Hematopoietic multipotent progenitor cell treated with erythropoietin and hydrocortisone succinate and interleukin-3 and kit ligand, for 17 days (in vitro differentiated cells): Measurements from ENCODE around the gene CCDC90B.
A peak's percentile ranks its signal among the peaks of the same experiment; 100 is the strongest.
"Not testable (repeated sequence)": the region's sequence is repeated elsewhere in the genome, so short reads cannot be mapped to it uniquely, and the experiment has no call there.

Source experiments
- DNase-seq: peaks from one replicate; pipeline ENCODE4 v3.0.0-alpha.2; 2015; ENCODE audit warnings: low spot score

CCDC90B gene, protein sequence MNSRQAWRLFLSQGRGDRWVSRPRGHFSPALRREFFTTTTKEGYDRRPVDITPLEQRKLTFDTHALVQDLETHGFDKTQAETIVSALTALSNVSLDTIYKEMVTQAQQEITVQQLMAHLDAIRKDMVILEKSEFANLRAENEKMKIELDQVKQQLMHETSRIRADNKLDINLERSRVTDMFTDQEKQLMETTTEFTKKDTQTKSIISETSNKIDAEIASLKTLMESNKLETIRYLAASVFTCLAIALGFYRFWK

DNA sequence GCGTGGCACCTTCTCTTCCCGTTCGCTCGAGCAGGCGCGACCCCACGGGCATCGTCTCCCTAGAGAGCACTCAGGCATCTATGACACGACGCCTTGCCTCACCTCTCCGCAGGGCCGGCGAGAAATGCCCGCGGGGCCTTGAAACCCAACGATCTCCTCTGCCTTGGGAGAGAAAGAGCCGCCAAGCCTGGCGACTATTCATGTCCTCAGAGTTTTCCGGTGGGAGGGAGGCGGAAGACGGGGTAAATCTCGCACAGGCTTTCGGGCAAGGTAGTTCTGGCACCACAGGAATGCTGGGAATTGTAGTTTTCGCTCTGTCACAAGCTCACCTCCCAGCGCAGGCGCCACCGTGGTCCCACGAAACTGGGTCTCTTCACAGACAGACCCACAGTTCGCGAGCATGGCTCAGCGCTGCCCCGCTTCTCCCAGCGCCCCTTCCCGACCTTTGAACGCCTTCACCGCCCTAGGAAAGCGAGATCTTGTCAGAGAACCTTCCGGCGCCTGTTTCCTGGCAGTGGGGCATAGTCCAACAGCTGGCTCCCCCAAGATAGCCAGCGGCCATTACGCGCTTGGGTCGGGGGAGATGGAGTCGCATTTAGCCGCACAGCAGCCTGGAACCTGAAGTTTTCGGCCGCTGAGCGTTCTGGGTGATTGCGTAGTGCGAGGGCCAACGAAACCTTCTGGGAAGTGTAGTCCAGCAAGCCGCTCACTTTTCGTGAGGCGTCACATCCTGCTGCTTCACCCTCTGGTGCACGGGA, at the start of gene CCDC90B:
CCDC90B (minus strand) TSS at position 597 of the 758 bp plus-strand sequence; CDS start at position 202, 395 bp downstream.
- peak; percentile 96 for DNase-seq

DNA sequence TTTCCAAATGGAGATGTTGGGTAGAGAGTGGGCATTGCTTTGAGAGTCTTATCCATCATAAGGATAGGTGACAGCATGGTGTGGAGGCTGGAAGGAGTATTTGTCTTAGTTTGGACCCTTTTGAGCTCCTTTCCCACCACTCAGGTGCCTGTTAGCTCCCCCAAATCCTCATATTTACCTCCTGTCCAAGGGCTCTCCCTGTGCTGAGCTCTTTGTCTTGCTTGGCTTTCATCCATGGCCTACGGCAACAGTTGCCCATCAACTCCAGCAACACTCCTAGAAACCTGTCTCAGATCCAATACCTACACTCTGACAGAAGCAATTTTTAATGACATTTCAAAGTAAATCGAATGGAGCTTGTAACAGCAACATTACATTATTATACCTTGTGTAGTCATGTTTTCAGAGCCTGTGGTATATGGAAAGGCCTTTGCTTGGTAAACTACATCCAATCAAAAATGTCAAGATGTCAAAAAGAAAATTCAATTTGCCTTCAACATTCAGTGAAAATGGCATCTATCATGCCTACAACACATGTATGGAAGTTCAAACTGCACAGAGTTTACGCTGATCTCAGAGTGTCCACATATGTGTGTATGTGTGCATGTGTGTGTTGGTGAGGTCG, 49.4 kb upstream of the CCDC90B start:
- no peak for DNase-seq

DNA sequence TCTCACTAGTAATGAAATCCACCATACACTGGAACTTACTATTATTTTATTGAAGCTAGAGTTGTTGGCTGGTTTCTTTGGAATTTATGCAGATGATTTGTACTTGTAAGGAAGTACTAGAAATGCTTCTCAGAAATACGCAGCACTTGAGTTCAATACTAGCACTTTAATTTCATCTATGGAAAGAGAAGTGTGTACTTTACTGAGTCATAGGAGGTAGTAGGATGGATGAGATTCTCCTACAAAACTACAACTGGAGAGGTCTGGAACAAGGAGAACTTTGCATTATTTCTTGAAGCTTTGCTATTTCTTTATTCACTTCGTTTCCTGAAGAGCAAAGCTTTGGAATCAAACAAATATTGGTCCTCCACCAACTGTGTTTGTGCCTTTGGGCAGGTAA, 44.1 kb upstream of the CCDC90B start:
- DNase-seq = no peak

DNA sequence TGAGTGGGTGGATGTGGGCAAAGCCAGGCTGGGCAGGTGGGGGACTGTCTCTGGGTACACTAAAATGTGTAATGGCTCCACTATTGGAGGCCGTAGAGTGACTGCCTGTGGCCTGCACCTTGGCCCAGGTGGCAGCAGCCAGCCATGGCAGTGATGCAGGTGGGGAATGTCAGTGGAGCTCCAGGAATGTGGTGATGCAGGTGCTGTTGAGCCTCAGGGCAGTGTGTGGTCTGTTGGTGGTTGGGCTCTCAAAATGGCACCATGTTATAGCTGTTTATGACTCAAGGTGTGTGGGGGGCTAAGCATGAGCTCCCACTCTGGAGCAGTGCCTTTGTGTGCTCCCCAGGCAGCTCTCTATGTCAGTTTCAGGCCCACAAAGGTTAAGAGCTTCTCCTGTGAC, 40.2 kb upstream of the CCDC90B start:
- DNase-seq = no peak

DNA sequence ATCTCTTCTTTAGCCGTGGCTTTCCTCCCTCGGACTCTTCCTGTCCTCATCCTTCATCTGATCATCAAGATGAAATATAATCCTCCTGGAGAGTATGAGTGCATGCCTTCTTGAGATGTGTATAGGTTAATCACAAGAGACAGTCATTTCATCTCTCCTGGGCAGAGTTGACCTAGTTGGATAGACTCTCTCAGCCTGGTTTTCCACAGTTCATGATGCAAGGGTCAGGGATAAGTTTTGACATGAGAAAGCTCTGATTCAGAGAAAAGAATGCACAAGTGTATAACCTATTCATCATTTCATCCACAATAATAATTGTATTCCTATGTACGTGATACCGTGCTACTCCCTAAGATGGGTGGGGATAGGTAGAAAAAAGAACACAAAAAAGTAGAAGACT, 33.2 kb upstream of the CCDC90B start:
- DNase-seq = no peak

DNA sequence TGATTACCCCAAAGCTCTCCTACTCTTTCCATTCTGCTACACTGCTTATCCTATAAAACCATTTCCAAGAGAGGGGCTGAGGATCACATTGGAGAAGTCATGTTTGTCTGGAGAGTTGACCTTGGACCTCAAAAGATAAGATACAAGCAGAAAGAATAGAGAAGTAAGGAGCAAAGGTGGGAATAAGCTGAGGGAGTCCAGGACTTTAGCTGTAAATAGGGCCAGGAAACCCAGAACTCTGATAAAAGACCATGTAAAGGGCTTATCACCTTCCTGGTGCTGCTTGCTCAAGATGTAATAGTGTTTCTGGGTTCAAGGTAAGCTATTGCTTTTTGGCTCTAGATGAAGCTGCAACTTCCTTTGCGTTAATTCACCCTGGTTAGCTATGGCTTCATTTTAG, 32.8 kb upstream of the CCDC90B start:
- no peak for DNase-seq

DNA sequence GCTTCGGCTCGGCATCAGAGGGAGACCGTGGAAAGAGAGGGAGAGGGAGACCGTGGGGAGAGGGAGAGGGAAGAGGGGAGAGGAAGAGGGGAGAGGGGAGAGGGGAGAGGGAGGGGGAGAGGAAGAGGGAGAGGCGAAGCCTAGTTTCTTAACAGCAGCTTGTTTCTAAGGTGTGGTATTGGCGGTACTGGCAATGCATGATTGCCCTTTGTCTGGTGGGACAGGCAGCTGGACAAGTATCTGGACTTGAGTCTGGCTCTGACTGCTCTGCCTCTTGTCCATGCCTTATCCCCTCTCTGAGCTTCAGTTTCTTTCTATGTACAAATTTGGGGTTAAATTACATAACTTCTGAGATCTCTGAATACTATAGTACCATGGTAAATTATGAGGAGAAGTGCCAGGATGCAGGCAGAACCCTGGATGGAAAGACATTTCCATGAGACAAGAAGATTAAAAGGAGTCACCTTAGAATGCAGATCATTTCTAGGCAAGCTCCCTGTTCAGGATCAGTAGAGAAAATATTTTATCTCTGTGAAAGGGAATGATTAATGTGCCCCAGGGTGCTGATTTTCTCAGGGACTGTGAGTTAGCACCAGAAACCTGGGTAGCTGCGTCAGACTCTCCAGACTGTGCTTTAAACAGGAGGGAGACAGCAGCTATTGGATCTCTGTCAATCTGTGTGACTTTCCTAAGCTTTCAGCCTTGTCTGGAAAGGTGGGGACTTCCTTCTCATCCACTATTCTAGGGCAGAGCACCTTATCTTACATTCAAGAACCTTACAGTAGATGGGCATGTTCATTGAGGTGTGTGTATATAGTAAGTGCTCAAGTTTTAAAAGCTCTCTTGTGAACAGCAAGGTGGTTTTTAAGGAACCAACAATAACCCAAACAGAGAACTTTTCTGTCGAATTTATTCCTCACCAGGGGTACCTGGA, 31.9 kb upstream of the CCDC90B start:
- no peak for DNase-seq

DNA sequence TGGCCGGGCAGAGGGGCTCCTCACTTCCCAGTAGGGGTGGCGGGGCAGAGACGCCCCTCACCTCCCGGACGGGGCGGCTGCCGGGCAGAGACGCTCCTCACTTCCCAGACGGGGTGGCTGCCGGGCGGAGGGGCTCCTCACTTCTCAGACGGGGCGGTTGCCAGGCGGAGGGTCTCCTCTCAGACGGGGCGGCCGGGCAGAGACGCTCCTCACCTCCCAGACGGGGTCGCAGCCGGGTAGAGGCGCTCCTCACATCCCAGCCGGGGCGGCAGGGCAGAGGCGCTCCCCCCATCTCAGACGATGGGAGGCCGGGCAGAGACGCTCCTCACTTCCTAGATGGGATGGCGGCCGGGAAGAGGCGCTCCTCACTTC, 30.7 kb upstream of the CCDC90B start:
- not testable (repeated sequence) for DNase-seq

DNA sequence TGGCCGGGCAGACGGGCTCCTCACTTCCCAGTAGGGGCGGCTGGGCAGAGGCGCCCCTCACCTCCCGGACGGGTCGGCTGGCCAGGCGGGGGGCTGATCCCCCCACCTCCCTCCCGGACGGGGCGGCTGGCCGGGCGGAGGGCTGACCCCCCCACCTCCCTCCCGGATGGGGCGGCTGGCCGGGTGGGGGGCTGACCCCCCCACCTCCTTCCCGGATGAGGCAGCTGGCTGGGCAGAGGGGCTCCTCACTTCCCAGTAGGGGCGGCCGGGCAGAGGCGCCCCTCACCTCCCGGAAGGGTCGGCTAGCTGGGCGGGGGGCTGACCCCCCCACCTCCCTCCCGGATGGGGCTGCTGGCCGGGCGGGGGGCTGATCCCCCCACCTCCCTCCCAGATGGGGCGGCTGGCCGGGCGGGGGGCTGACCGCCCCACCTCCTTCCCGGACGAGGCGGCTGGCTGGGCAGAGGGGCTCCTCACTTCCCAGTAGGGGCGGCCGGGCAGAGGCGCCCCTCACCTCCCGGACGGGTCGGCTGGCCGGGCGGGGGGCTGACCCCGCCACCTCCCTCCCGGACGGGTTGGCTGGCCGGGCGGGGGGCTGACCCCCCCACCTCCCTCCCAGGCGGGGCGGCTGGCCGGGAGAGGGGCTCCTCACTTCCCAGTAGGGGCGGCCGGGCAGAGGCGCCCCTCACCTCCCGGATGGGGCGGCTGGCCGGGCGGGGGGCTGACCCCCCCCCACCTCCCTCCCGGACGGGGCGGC, 30.2 kb upstream of the CCDC90B start:
- DNase-seq = not testable (repeated sequence)

DNA sequence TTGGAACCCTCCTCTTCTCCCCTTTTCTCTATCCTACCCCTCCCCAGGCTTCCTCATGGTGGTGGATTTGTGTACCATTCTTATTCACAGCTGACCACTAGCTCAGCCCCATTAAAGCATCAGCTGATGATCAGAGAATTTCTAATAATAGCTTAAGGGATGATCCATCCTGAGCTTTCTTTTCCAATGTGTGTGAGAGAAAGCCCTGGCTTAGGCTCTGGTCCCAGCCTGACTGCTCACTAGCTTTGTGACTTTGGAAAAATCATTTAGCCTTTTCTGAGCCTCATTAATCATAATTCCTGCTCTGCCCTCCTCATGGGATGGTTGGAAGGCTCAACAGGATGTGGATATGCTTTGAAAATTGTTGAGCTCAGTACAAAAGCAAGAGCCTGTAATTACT, 26.3 kb upstream of the CCDC90B start:
- DNase-seq = no peak

DNA sequence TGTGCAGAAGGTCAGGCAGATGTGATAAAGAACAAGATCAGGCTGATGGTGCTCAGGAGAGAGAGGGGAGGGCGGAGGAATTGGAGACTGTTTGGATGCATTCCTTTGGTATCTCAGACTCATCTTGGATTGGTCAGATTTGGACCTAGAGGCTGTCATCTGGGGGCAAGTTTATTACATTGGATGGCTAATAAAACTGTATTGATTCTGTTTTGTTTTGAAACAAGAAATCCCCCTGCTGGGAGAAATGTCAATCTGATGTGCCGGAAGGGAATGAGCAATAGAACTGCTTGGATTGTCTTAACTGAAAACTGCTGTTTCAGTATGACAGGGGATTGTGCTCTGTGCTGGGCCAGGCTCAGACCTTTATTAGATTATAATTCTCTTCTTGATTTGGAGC, 25.5 kb upstream of the CCDC90B start:
- DNase-seq = no peak

DNA sequence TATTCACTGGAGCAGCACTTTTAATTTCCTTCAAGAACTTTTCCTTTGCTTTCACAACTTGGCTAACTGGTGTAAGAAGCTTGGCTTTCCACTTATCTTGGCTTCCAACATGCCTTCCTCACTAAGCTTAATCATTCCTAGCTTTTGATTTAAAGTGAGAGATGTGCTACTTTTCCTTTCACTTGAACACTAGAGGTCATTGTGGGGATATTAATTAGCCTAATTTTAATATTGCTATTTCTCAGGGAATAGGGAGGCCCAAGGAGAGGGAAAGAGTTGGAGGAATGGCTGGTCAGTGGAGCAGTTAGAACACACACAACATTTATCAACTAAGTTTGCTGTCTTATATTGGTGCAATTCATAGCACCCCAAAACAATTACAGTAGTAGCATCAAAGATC, 24.6 kb upstream of the CCDC90B start:
- no peak for DNase-seq

DNA sequence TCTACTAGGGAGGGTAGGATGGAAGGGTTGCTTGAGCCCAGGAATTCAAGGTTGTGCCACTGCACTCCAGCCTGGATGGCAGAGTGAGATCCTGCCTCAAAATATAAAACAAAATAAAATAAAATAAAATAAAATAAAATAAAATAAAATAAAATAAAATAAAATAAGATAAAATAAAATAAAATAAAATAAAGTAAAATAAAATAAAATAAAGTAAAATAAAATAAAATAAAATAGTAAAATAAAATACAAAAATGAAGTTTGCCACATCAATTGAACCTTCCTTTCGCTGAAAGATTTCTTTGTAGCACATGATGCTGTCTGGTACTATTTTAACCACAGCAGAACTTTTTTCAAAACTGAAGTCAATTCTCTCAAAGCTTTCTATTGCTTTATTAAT, 22.4 kb upstream of the CCDC90B start:
- not testable (repeated sequence) for DNase-seq

DNA sequence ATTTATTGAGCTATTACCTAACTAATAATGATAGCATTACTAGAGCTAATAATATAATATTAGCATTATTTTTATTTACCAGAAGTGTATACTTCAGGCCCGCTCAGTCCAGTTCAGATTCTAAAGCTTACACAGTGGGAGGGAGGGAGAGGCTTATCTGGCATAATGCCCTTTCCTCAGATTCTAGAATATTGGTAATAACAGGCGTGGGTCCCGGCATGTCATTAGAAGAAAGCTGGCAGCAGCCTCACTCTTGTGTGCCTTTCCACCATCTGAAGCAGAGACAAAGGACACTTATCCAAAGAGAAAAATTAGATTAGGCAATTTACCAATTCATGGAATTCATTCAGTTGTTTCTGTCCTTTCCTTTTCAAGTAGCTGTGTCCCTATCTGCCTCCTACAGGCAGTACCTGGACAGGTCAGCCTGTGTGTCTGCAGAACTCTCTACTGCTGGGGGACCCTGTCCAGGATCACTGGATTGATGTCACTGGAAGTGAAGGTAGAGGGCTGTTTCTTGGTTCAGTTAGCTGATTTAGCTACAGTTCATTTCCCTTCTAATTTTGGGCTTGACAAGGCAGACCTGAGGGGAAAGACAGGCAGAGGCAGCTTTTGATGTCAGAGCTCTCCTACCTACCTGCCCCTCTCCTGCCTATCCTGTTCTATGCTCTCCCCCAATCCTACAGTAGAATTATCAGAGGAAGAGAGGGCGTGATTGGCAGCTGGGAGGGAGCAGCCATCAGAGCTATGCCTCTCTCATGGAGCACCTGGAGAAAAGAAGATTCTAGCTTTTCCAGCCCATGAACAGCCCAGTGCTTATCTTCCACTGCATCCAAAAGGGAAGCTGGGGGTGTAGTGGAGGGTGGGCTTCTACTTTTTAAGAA, 20.3 kb upstream of the CCDC90B start:
- no peak for DNase-seq

DNA sequence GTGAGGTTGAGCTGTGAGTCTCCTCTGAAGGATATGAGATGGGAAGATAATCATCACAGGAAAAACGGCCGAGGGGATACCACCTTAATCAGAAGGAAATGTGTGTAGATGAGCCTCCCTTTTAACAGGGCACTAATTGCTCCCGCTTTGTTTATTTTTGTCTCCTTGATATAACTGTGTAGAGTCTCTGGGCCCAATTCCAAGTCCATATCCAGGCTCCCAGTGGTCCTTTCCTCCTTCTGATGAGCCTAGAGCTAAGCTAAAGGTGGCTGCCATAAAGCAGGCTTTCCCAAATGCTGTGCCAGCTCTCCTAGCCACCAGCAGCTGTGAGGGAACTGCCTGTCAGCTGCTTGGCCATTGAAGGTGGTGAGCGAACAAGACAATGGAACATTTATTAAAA, 17.1 kb upstream of the CCDC90B start:
- no peak for DNase-seq

DNA sequence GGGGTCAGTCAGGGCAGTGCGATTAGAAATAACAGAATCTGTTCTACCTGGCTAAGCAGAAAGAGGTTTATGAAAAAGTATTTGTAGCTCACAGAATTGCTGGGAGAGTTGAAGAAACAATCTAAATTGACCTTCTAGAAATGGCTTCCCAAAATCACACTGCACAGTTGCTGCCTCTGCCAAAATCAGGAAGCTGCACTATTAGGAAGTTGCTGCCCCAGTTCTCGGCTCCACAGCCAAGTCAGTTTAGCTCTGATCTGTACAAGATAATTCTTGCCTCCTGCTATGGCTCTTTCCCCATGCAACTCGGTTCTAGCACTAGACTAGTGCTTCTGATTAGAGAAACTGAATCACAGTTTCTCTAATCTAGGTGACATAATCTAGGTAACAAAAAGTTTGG, 16.0 kb upstream of the CCDC90B start:
- no peak for DNase-seq

DNA sequence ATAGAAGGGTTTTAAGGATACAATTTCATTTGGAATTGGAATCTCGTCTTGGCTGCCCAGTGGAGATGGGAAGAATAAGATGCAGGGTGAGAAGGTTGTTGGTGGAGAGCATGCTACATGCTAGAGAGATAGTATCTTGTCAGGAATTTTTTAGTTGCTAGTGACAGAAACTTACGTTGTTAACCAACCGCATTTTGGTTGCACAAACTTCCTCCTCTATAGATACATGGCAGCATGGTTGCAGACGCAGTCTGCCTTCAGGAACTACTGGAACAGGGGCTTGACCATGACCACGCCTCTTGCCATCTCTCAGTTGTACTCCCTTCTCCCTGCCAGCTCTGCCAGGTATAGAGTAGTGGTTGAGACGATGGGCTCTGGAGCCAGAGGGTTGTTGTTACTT, 13.5 kb upstream of the CCDC90B start:
- DNase-seq = no peak

DNA sequence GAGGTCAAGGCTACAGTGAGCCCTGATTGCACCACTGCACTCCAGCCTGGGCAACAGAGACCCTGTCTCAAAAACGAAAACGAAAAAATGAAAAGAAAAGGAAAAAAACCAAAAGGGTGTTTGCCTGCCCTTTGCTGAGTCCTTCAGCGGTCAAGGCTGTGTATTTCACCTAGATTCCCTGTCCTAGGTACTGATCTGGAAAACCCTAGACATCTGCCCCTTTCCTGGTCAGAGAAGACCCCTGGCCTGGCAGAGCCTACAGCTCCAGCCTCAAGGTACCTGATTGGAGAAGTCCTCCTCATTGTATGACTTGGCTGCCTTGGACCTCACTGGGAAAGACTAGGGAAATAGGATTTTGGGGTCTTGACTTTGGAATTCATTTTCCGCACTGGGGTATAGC, 8.0 kb upstream of the CCDC90B start:
- DNase-seq = no peak

DNA sequence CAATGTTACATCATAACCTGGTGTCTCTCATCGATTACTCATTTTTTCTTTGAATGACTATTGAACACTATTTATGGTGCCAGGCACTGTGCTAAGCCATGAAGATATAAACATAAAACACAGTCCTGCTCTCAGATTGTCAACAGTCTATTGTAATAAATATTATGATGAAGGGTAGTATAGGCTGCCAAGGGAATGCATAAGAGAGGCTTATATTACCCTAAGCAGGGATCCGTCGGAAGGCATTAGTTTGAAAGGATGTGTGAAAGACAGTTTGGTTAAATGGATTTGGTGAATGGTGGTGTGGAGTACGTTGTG, 7.2 kb upstream of the CCDC90B start:
- no peak for DNase-seq

DNA sequence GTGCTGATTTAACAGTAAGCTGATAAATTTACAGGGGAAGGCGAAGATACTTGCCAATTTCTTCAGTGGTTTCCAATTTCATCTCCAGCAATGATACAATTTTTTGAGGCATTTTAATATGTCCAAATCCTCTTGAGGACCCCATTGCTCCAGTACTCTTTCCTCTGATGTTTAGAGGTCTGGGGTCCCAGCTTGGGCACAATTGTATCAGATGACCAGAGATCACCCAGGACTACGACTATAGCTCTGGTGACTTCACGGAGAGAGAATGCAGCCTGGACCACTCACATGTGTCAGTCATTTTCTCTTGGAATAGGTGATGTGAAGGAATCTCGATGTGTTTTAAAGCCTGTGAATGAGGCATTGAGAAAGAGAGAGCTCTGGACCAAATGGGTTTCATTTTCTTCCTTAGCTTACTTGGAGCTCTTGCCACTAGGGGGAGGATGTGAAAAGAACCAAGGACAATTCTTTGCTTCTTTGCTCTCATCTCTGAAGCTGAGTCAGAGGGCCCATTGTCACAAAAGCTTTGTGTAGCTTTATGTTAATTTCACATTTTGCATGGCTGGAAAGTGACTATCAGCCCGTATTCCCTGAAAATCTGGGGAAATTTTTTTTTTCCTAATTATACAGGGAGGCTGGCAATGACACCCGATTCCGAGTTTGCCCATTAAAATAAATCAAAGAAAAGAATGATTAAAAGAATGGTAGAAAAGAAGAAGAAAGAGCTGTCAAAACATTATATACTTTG, 6.7 kb upstream of the CCDC90B start:
- DNase-seq = peak; percentile 28
